H1 (cell line): ENCODE data around the gene ADARB2.

Experiments used
- EZH2 ChIP-seq: fragments of 200-600 bp; sonication (generic); IDR thresholded peaks from 2 replicates; pipeline ENCODE4 v1.7.1; 2012; ENCODE audit warnings: low read depth, mild to moderate bottlenecking, moderate library complexity, low read length, inconsistent platforms; ENCODE audit not compliant: severe bottlenecking
- GTF2F1 ChIP-seq: IDR thresholded peaks from 2 replicates; pipeline ENCODE4 v1.6.1; 2012; ENCODE audit warnings: low read depth, low read length, improper control_type of control experiment, borderline replicate concordance
- POLR2AphosphoS5 ChIP-seq: IDR thresholded peaks from 2 replicates; pipeline ENCODE4 v1.6.1; 2011; ENCODE audit warnings: low read depth, low read length
- TF ChIP-seq, protein P1 (sequence below): IDR thresholded peaks from 2 replicates; pipeline ENCODE4 v1.6.1; 2012; ENCODE audit warnings: low read length, inconsistent platforms
- TF ChIP-seq, protein P2 (sequence below), 3 experiments: IDR thresholded peaks; 1 replicate in 2 of 3; 2 replicates in 1 of 3; pipeline versions ENCODE4 v1.5.1 to v1.6.1; 2011; ENCODE audit warnings: low read length in 3 of 3, mild to moderate bottlenecking in 3 of 3, inconsistent platforms in 2 of 3, low read depth in 1 of 3, moderate library complexity in 1 of 3; ENCODE audit not compliant: insufficient read depth in 1 of 3; ENCODE audit errors: control extremely low read depth in 1 of 3

DNA sequence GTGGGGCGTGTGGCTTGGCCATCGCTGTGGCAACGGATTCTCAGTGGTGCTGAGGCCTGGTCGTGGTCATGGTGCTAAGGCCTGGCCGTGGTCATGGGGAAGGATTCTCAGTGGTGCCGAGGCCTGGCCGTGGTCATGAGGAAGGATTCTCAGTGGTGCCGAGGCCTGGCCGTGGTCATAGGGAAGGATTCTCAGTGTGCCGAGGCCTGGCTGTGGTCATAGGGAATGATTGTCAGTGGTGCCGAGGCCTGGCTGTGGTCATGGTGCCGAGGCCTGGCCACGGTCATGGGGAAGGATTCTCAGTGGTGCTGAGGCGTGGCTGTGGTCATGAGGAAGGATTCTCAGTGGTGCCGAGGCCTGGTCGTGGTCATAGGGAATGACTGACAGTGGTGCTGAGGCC, 327.9 kb downstream of the ADARB2 start:
- TF ChIP-seq, protein P1, sequence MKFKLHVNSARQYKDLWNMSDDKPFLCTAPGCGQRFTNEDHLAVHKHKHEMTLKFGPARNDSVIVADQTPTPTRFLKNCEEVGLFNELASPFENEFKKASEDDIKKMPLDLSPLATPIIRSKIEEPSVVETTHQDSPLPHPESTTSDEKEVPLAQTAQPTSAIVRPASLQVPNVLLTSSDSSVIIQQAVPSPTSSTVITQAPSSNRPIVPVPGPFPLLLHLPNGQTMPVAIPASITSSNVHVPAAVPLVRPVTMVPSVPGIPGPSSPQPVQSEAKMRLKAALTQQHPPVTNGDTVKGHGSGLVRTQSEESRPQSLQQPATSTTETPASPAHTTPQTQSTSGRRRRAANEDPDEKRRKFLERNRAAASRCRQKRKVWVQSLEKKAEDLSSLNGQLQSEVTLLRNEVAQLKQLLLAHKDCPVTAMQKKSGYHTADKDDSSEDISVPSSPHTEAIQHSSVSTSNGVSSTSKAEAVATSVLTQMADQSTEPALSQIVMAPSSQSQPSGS, result no peak
- TF ChIP-seq GTF2F1 (no peak), POLR2AphosphoS5 (no peak), EZH2 (no peak)
- TF ChIP-seq, protein P2, sequence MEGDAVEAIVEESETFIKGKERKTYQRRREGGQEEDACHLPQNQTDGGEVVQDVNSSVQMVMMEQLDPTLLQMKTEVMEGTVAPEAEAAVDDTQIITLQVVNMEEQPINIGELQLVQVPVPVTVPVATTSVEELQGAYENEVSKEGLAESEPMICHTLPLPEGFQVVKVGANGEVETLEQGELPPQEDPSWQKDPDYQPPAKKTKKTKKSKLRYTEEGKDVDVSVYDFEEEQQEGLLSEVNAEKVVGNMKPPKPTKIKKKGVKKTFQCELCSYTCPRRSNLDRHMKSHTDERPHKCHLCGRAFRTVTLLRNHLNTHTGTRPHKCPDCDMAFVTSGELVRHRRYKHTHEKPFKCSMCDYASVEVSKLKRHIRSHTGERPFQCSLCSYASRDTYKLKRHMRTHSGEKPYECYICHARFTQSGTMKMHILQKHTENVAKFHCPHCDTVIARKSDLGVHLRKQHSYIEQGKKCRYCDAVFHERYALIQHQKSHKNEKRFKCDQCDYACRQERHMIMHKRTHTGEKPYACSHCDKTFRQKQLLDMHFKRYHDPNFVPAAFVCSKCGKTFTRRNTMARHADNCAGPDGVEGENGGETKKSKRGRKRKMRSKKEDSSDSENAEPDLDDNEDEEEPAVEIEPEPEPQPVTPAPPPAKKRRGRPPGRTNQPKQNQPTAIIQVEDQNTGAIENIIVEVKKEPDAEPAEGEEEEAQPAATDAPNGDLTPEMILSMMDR (IDR thresholded peaks at IDR 0.05; ENCODE audit: control extremely low read depth in 1 of 3, insufficient read depth in 1 of 3, low read depth in 1 of 3, low read length in 3 of 3), result no peak
